Measurements from ENCODE around the gene MBD5. TPM values are rescaled to one million over a fixed set of nuclear protein-coding genes. Genes with fewer than 3 reads are reported as not detected.

The MBD5 gene
- polyA plus RNA-seq, 1 donor (not counting 4 experiments of a cell fraction or from before 2014, with no cell fraction given), result 20.1 TPM

- Histone ChIP-seq H3K9ac (ENCODE audit: control insufficient read depth, extremely low read depth, insufficient read depth, low read length) (no peak overlapping the region), H3K27me3 (ENCODE audit: control insufficient read depth, extremely low read depth, insufficient read depth, low read length) (no peaks in the 10 kb centered on the region), H3K27ac (ENCODE audit: control insufficient read depth, insufficient read depth, low read length) (no peak overlapping the region), H3K4me1 (ENCODE audit: control insufficient read depth, extremely low read depth, insufficient read depth, low read length) (no peaks in the 10 kb centered on the region), H3K4me2 (ENCODE audit: control insufficient read depth, extremely low read depth, insufficient read depth, low read depth, low read length) (no peak overlapping the region), H3K36me3 (ENCODE audit: control insufficient read depth in 2 of 2, extremely low read depth in 1 of 2, insufficient read depth in 2 of 2, low read length in 2 of 2) (no peaks in the 10 kb centered on the region), H3K79me2 (ENCODE audit: control insufficient read depth, insufficient read depth, low read length) (no peaks in the 10 kb centered on the region), H4K20me1 (ENCODE audit: control insufficient read depth, extremely low read depth, insufficient read depth, low read length) (no peaks in the 10 kb centered on the region), H3K9me3 (ENCODE audit: control insufficient read depth, low read depth, low read length) (no peaks in the 10 kb centered on the region), H2AFZ (ENCODE audit: control insufficient read depth, low read length) (no peak overlapping the region), H3K9me1 (ENCODE audit: control insufficient read depth, extremely low read depth, insufficient read depth, low read length) (no peaks in the 10 kb centered on the region), H3K4me3 (ENCODE audit: control insufficient read depth in 2 of 3, extremely low read depth in 1 of 3, insufficient read depth in 2 of 3, low read depth in 1 of 3, low read length in 3 of 3) (no peak overlapping the region)
- TF ChIP-seq CTCF (optimal IDR thresholded peaks at IDR 0.05 in 1 of 3, IDR thresholded peaks at IDR 0.05 in 1 of 3, conservative IDR thresholded peaks at IDR 0.05 in 1 of 3; ENCODE audit: extremely low read depth in 1 of 3, insufficient read depth in 2 of 3, low read length in 3 of 3) (no peak), EZH2 (IDR thresholded peaks at IDR 0.05; ENCODE audit: low read length) (no peak)
- DNase-seq (ENCODE audit: low read depth, low spot score), result no peak
- FAIRE-seq, result no peak
- dilution Hi-C loops (cut with MboI; ENCODE audit: extremely low pct_ligation_motif_present, low sequenced_read_pairs), result no loop called here
Measured at GRCh38 chr2:148207111-148207510, 186.2 kb downstream of the MBD5 start.

DNA sequence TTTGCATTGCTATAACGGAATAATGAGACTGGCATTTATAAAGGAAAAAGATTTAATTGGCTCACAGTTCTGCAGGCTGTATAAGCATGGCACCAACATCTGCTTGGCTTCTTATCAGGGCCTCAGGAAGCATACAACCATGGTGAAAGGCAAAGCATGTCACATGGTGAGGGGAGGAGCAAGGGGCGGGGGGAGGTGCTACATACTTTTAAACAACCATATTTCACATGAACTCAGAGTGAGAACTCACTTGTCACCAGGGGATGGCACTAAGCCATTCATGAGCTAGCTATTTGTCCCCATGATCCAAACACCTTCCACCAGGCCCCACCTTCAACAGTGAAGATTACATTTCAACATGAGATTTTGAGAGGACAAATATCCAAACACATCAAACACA, 188.7 kb downstream of the MBD5 start:
- H4K20me1 ChIP-seq (ENCODE audit: control insufficient read depth, extremely low read depth, insufficient read depth, low read length), result no peaks in the 10 kb centered on the region
- H3K36me3 ChIP-seq (ENCODE audit: control insufficient read depth in 2 of 2, extremely low read depth in 1 of 2, insufficient read depth in 2 of 2, low read length in 2 of 2), result no peaks in the 10 kb centered on the region
- H3K4me3 ChIP-seq (ENCODE audit: control insufficient read depth in 2 of 3, extremely low read depth in 1 of 3, insufficient read depth in 2 of 3, low read depth in 1 of 3, low read length in 3 of 3), result no peak overlapping the region
- DNase-seq (ENCODE audit: low read depth, low spot score) (no peak), FAIRE-seq (no peak)
- H3K4me2 ChIP-seq (ENCODE audit: control insufficient read depth, extremely low read depth, insufficient read depth, low read depth, low read length), result no peak overlapping the region
- no peak for TF ChIP-seq CTCF (optimal IDR thresholded peaks at IDR 0.05 in 1 of 3, IDR thresholded peaks at IDR 0.05 in 1 of 3, conservative IDR thresholded peaks at IDR 0.05 in 1 of 3; ENCODE audit: extremely low read depth in 1 of 3, insufficient read depth in 2 of 3, low read length in 3 of 3)
- no peak for TF ChIP-seq EZH2 (IDR thresholded peaks at IDR 0.05; ENCODE audit: low read length)
- H3K27ac ChIP-seq (ENCODE audit: control insufficient read depth, insufficient read depth, low read length), result no peak overlapping the region
- no peaks in the 10 kb centered on the region for H3K9me3 ChIP-seq (ENCODE audit: control insufficient read depth, low read depth, low read length)
- dilution Hi-C loops (cut with MboI; ENCODE audit: extremely low pct_ligation_motif_present, low sequenced_read_pairs), result no loop called here
- H3K79me2 ChIP-seq (ENCODE audit: control insufficient read depth, insufficient read depth, low read length), result no peaks in the 10 kb centered on the region
- H3K4me1 ChIP-seq (ENCODE audit: control insufficient read depth, extremely low read depth, insufficient read depth, low read length), result no peaks in the 10 kb centered on the region
- H2AFZ ChIP-seq (ENCODE audit: control insufficient read depth, low read length), result no peak overlapping the region
- no peaks in the 10 kb centered on the region for H3K9me1 ChIP-seq (ENCODE audit: control insufficient read depth, extremely low read depth, insufficient read depth, low read length)
- no peak overlapping the region for H3K9ac ChIP-seq (ENCODE audit: control insufficient read depth, extremely low read depth, insufficient read depth, low read length)
- H3K27me3 ChIP-seq (ENCODE audit: control insufficient read depth, extremely low read depth, insufficient read depth, low read length), result no peaks in the 10 kb centered on the region
